COLO668 (cell line): Measurements from ENCODE around the gene SMIM28.
"Not testable (repeated sequence)": the region's sequence is repeated elsewhere in the genome, so short reads cannot be mapped to it uniquely, and the experiment has no call there.

Source experiments
- DNase-seq: peaks from one replicate; lab custom pipeline; 2025; ENCODE audit not compliant: unreplicated experiment; lab: John Stamatoyannopoulos, UW

SMIM28 gene

GRCh38 chr6:138403801-138404665 is 26.3 kb downstream of the SMIM28 start, which contains the start of gene HEBP2:
HEBP2 (plus strand) TSS chr6:138404223; CDS start chr6:138404496, 273 bp downstream.
- DNase-seq = peak; percentile 94

- peak; percentile 29 for DNase-seq
These were observed 27.1 kb downstream of the SMIM28 start for GRCh38 chr6:138404666-138405337.

- no peak for DNase-seq
These were observed 28.2 kb downstream of the SMIM28 start for GRCh38 chr6:138405816-138406413.

GRCh38 chr6:138406443-138406842 is 28.7 kb downstream of the SMIM28 start:
- no peak for DNase-seq

GRCh38 chr6:138410048-138410735 is 32.5 kb downstream of the SMIM28 start:
- no peak for DNase-seq

- DNase-seq = no peak
These were observed 33.5 kb downstream of the SMIM28 start for GRCh38 chr6:138410972-138411880.

GRCh38 chr6:138415125-138415524 is 37.4 kb downstream of the SMIM28 start:
- no peak for DNase-seq

GRCh38 chr6:138416206-138416605 is 38.5 kb downstream of the SMIM28 start:
- DNase-seq = no peak

- no peak for DNase-seq
These were observed 39.9 kb downstream of the SMIM28 start for GRCh38 chr6:138417493-138418117.

GRCh38 chr6:138418118-138418742 is 40.5 kb downstream of the SMIM28 start:
- DNase-seq = no peak

GRCh38 chr6:138419766-138420165 is 42.1 kb downstream of the SMIM28 start:
- DNase-seq = no peak

GRCh38 chr6:138420356-138420755 is 42.7 kb downstream of the SMIM28 start:
- DNase-seq = no peak

- DNase-seq = no peak
These were observed 43.4 kb downstream of the SMIM28 start for GRCh38 chr6:138421089-138421488.

- DNase-seq = no peak
These were observed 43.9 kb downstream of the SMIM28 start for GRCh38 chr6:138421608-138422007.

- no peak for DNase-seq
These were observed 45.2 kb downstream of the SMIM28 start for GRCh38 chr6:138422861-138423260.

GRCh38 chr6:138424004-138424904 is 46.5 kb downstream of the SMIM28 start:
- no peak for DNase-seq

GRCh38 chr6:138425256-138425655 is 47.6 kb downstream of the SMIM28 start:
- not testable (repeated sequence) for DNase-seq

- no peak for DNase-seq
These were observed 48.9 kb downstream of the SMIM28 start for GRCh38 chr6:138426500-138427123.
